K562 (cell line): Measurements from ENCODE around the gene MEGF11. TPM values are rescaled to one million over a fixed set of nuclear protein-coding genes. Genes with fewer than 3 reads are reported as not detected.
A peak's percentile ranks its signal among the peaks of the same experiment; 100 is the strongest.

Experiments
- ATF3 ChIP-seq, 2 experiments: fragments of 450-650 bp in 1 of 2; sonication (generic) in 1 of 2; formaldehyde crosslinking in 1 of 2; IDR thresholded peaks in 1 of 2; conservative IDR thresholded peaks in 1 of 2; 2 replicates each; pipeline versions ENCODE4 v1.6.1 to v1.8.1; 2016 to 2023; ENCODE audit warnings: mild to moderate bottlenecking in 2 of 2, moderate library complexity in 2 of 2, inconsistent platforms in 1 of 2, missing genetic modification reagents in 1 of 2
- BCOR ChIP-seq: fragments of 450-650 bp; IDR thresholded peaks from 2 replicates; pipeline ENCODE4 v1.6.1; 2016
- FOXA3 ChIP-seq, 2 experiments: fragments of 450-650 bp in 1 of 2; sonication (generic) in 1 of 2; formaldehyde crosslinking; IDR thresholded peaks in 1 of 2; conservative IDR thresholded peaks in 1 of 2; 2 replicates each; pipeline versions ENCODE4 v1.4.0 to v1.8.0; 2020 to 2022; ENCODE audit warnings: mild to moderate bottlenecking in 2 of 2, missing genetic modification reagents in 1 of 2
- GTF2F1 ChIP-seq: IDR thresholded peaks from 2 replicates; pipeline ENCODE4 v1.6.1; 2011; ENCODE audit warnings: low read depth, low read length, improper control_type of control experiment
- HMG20B ChIP-seq: fragments of 250-450 bp; sonication (Bioruptor Pico); IDR thresholded peaks from 2 replicates; pipeline ENCODE4 v1.5.0; 2021; ENCODE audit warnings: mild to moderate bottlenecking
- KLF1 ChIP-seq: fragments of 450-650 bp; IDR thresholded peaks from 2 replicates; pipeline ENCODE4 v1.6.1; 2016; ENCODE audit warnings: missing genetic modification characterization, missing compliant biosample characterization
- MCM3 ChIP-seq: fragments of 450-650 bp; IDR thresholded peaks from 2 replicates; pipeline ENCODE4 v1.6.1; 2016
- MEF2A ChIP-seq: IDR thresholded peaks from 2 replicates; pipeline ENCODE4 v1.6.1; 2011; ENCODE audit warnings: low read depth, mild to moderate bottlenecking, low read length, moderate library complexity; ENCODE audit not compliant: control insufficient read depth
- MXI1 ChIP-seq: IDR thresholded peaks from 2 replicates; pipeline ENCODE4 v1.6.1; 2011; ENCODE audit warnings: low read depth, mild to moderate bottlenecking, improper control_type of control experiment, low read length
- PHF20 ChIP-seq: fragments of 450-650 bp; IDR thresholded peaks from 2 replicates; pipeline ENCODE4 v1.6.1; 2018; ENCODE audit not compliant: partially characterized antibody
- POLR2H ChIP-seq: IDR thresholded peaks from 2 replicates; pipeline ENCODE4 v1.6.1; 2016; ENCODE audit warnings: missing genetic modification characterization, low read depth, mild to moderate bottlenecking, control low read depth, missing compliant biosample characterization, moderate library complexity
- PTRF ChIP-seq: fragments of 450-650 bp; IDR thresholded peaks from 2 replicates; pipeline ENCODE4 v1.6.1; 2016; ENCODE audit warnings: mild to moderate bottlenecking, missing genetic modification characterization, missing compliant biosample characterization
- RREB1 ChIP-seq: fragments of 250-450 bp; sonication (Bioruptor Pico); IDR thresholded peaks from 2 replicates; pipeline ENCODE4 v1.4.0; 2020
- STAG1 ChIP-seq: sonication (generic); formaldehyde crosslinking; IDR thresholded peaks from 2 replicates; pipeline ENCODE4 v1.5.0; 2020; ENCODE audit warnings: missing genetic modification reagents, borderline replicate concordance
- ZFPM2 ChIP-seq: fragments of 250-450 bp; sonication (Bioruptor Pico); IDR thresholded peaks from 2 replicates; pipeline ENCODE4 v1.5.1; 2022; ENCODE audit warnings: mild to moderate bottlenecking
- ZNF212 ChIP-seq: fragments of 450-650 bp; formaldehyde crosslinking; IDR thresholded peaks from 2 replicates; pipeline ENCODE4 v1.4.0; 2020; ENCODE audit warnings: mild to moderate bottlenecking
- ZNF324 ChIP-seq: fragments of 250-450 bp; sonication (Bioruptor Pico); IDR thresholded peaks from 2 replicates; pipeline ENCODE4 v1.4.0; 2020; ENCODE audit warnings: mild to moderate bottlenecking
- ZNF518B ChIP-seq: fragments of 250-450 bp; sonication (Bioruptor Pico); IDR thresholded peaks from 2 replicates; pipeline ENCODE4 v1.5.0; 2021; ENCODE audit warnings: mild to moderate bottlenecking, moderate library complexity
- polyA plus RNA-seq, 8 experiments: library from polyadenylated mRNA; depleted of rRNA in 4 of 8; stranded (reverse) in 5 of 8; unstranded in 3 of 8; fragments of >200 nt; fragmentation: Nextera tagmentation in 2 of 8; fragmentation: Illumina TruSeq in 1 of 8; extraction: Ambion mirVana in 2 of 8; extraction: Trizol in 1 of 8; gene quantifications; 2 replicates each; pipeline versions ENCODE4 v1.2.1 to v1.2.3, GENCODE V29; 2011 to 2014; ENCODE audit warnings: inconsistent platforms in 1 of 8, missing spikeins in 1 of 8
- total RNA-seq, 7 experiments: library from RNA; depleted of rRNA in 6 of 7; stranded (reverse); fragments of >200 nt in 6 of 7; fragmentation: Illumina TruSeq in 2 of 7; extraction: Trizol in 2 of 7; gene quantifications; 2 replicates each; pipeline versions ENCODE4 v1.2.1 to v1.2.3, GENCODE V29; 2011 to 2021; ENCODE audit warnings: low replicate concordance in 1 of 7

Gene MEGF11
- total and polyA plus RNA-seq, 9 of the 15 experiments (the other 6 are each of a cell fraction or from before 2014, with no cell fraction given): 0.06 to 0.23 (median 0.20) TPM; not detected in 6

GRCh38 chr15:65869126-65869953 is 384.2 kb downstream of the MEGF11 start, which contains the start of gene RAB11A (continued):
- TF ChIP-seq RREB1 (CRISPR knock-in tag): no peak
- peak; percentile 94 for TF ChIP-seq KLF1 (tag)
- TF ChIP-seq HMG20B (CRISPR knock-in tag): no peak
- no peak for TF ChIP-seq ZFPM2 (CRISPR knock-in tag)
- TF ChIP-seq ZNF518B (CRISPR knock-in tag): no peak
- TF ChIP-seq PHF20: peak; percentile 47
- TF ChIP-seq MEF2A: no peak
- no peak for TF ChIP-seq MCM3
- no peak; the same call in 1 of the 2 replicates for TF ChIP-seq POLR2H
- peak; percentile 12; the same call in 1 of the 2 replicates for TF ChIP-seq STAG1
- no peak for TF ChIP-seq ZNF212 (CRISPR knock-in tag)
- TF ChIP-seq ZNF324 (CRISPR knock-in tag): no peak
- peak; percentile 39; the same call in 1 of the 2 replicates for TF ChIP-seq GTF2F1
- no peak for TF ChIP-seq ATF3 (IDR thresholded peaks at IDR 0.05)
- TF ChIP-seq ATF3 (CRISPR knock-in tag; conservative IDR thresholded peaks at IDR 0.05): 0 out of 2 replicates have a peak, but pooled peaks have one; percentile 45
- TF ChIP-seq BCOR: peak; percentile 77
- TF ChIP-seq FOXA3 (CRISPR knock-in tag; conservative IDR thresholded peaks at IDR 0.05 in 1 of 2, IDR thresholded peaks at IDR 0.05 in 1 of 2): peak in 1 of 2 experiments; percentile 78; a peak in 2 of 4 replicates
- TF ChIP-seq MXI1: no peak
- no peak for TF ChIP-seq PTRF (tag)
